ENCODE results near the gene ZNF536.

Gene ZNF536

DNA sequence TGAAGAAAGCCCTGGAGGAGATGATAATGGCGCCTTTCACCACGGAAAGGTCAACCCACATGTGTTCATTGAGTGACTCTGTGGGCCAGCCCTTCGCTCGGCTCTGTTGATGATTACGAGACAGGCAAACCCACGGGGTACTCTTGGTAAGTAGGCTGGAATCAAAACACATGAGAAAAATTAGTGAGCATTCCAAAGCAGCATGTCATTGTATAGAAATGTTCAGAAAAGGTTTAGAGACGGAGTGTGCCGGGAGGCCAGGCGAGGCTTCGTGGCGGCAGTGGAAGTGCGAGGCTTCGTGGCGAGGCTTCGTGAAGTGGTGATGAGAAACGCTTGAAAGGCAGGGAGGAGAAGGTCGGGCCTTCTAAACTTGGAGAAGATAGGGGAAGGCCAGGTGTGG lies 144.3 kb downstream of the ZNF536 start:
- Mint-ChIP-seq H3K27ac (no peak overlapping the region), H3K36me3 (no peaks in the 10 kb centered on the region), H3K27me3 (no peaks in the 10 kb centered on the region), H3K9me3 (peaks cover 2 to 4% of the 10 kb centered on the region in 2 donors), H3K4me1 (no peaks in the 10 kb centered on the region), H3K4me3 (no peak overlapping the region)
- no peak for ATAC-seq (replicated peaks)
- no peak for DNase-seq

GRCh38 chr19:30518965-30519606 lies 146.9 kb downstream of the ZNF536 start:
- Mint-ChIP-seq H3K27ac (no peak overlapping the region), H3K27me3 (no peaks in the 10 kb centered on the region)
- ATAC-seq (replicated peaks), result peak in 1 of 2 donors; percentile 23

GRCh38 chr19:30519607-30520205 lies 147.5 kb downstream of the ZNF536 start:
- DNase-seq (no peak), ATAC-seq (replicated peaks) (no peak)
- H3K4me3 Mint-ChIP-seq, result no peak overlapping the region
- no peaks in the 10 kb centered on the region for H3K27me3 Mint-ChIP-seq
- no peaks in the 10 kb centered on the region for H3K36me3 Mint-ChIP-seq
- H3K4me1 Mint-ChIP-seq, result no peaks in the 10 kb centered on the region
- peaks cover 2 to 4% of the 10 kb centered on the region in 2 donors for H3K9me3 Mint-ChIP-seq
- no peak overlapping the region for H3K27ac Mint-ChIP-seq

More at GRCh38 chr19:30518965-30519606, 146.9 kb downstream of the ZNF536 start:
- DNase-seq, result no peak
- peaks cover 2 to 4% of the 10 kb centered on the region in 2 donors for H3K9me3 Mint-ChIP-seq
- H3K4me3 Mint-ChIP-seq, result no peak overlapping the region
- no peaks in the 10 kb centered on the region for H3K36me3 Mint-ChIP-seq
- H3K4me1 Mint-ChIP-seq, result no peaks in the 10 kb centered on the region

GRCh38 chr19:30520735-30521479 lies 148.7 kb downstream of the ZNF536 start:
- H3K27ac Mint-ChIP-seq, result no peak overlapping the region
- no peak overlapping the region for H3K4me3 Mint-ChIP-seq
- no peak for ATAC-seq (replicated peaks)
- no peaks in the 10 kb centered on the region for H3K36me3 Mint-ChIP-seq
- H3K9me3 Mint-ChIP-seq, result peaks cover 2 to 4% of the 10 kb centered on the region in 2 donors
- no peak for DNase-seq
- no peaks in the 10 kb centered on the region for H3K27me3 Mint-ChIP-seq
- no peaks in the 10 kb centered on the region for H3K4me1 Mint-ChIP-seq

DNA sequence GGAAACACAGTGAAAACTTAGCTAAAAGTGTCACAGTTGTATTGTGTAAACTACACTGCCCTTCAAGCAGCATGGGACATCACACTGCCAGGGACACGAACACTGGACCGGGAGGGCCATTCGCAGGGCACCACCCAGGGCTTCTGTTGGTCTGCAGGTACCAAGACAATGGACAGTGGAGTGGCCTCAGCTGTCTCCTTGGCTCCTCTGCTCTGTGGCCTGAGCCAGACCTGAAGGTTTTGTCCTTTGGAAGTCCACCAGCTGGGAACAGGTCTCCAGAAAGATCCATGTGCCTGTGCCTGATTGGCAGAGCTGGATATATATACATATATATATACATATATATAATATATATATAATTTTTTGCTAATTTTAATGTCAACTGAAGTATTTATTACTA lies 149.8 kb downstream of the ZNF536 start:
- H3K27me3 Mint-ChIP-seq, result no peaks in the 10 kb centered on the region
- peaks cover 0 to 2% of the 10 kb centered on the region in 2 donors for H3K9me3 Mint-ChIP-seq

GRCh38 chr19:30522341-30522740 lies 150.2 kb downstream of the ZNF536 start:
- Mint-ChIP-seq H3K27me3 (no peaks in the 10 kb centered on the region), H3K4me1 (no peaks in the 10 kb centered on the region), H3K36me3 (no peaks in the 10 kb centered on the region), H3K27ac (no peak overlapping the region), H3K4me3 (no peak overlapping the region), H3K9me3 (peaks cover 0 to 2% of the 10 kb centered on the region in 2 donors)
- DNase-seq (no peak), ATAC-seq (replicated peaks) (no peak)

More for the DNA sequence above, 149.8 kb downstream of the ZNF536 start:
- no peak for ATAC-seq (replicated peaks)
- no peaks in the 10 kb centered on the region for H3K36me3 Mint-ChIP-seq
- no peak overlapping the region for H3K27ac Mint-ChIP-seq
- no peaks in the 10 kb centered on the region for H3K4me1 Mint-ChIP-seq
- no peak overlapping the region for H3K4me3 Mint-ChIP-seq
- DNase-seq, result no peak

- no peak for DNase-seq
- Mint-ChIP-seq H3K4me1 (no peaks in the 10 kb centered on the region), H3K27ac (no peak overlapping the region), H3K4me3 (no peak overlapping the region), H3K9me3 (peaks cover 0 to 2% of the 10 kb centered on the region in 2 donors), H3K27me3 (no peaks in the 10 kb centered on the region), H3K36me3 (no peaks in the 10 kb centered on the region)
- no peak for ATAC-seq (replicated peaks)
Measured at GRCh38 chr19:30523791-30524190, 151.6 kb downstream of the ZNF536 start.

GRCh38 chr19:30525383-30525782 lies 153.2 kb downstream of the ZNF536 start:
- Mint-ChIP-seq H3K4me3 (no peak overlapping the region), H3K27ac (no peak overlapping the region), H3K9me3 (no peaks in the 10 kb centered on the region), H3K27me3 (no peaks in the 10 kb centered on the region), H3K36me3 (no peaks in the 10 kb centered on the region), H3K4me1 (no peaks in the 10 kb centered on the region)
- no peak for DNase-seq
- no peak for ATAC-seq (replicated peaks)

GRCh38 chr19:30528919-30529318 lies 156.7 kb downstream of the ZNF536 start:
- Mint-ChIP-seq H3K4me1 (no peaks in the 10 kb centered on the region), H3K27me3 (no peaks in the 10 kb centered on the region), H3K9me3 (no peaks in the 10 kb centered on the region), H3K4me3 (no peak overlapping the region), H3K36me3 (no peaks in the 10 kb centered on the region), H3K27ac (no peak overlapping the region)
- DNase-seq (no peak), ATAC-seq (replicated peaks) (no peak)

- Mint-ChIP-seq H3K4me3 (no peak overlapping the region), H3K9me3 (no peaks in the 10 kb centered on the region), H3K36me3 (no peaks in the 10 kb centered on the region), H3K27me3 (no peaks in the 10 kb centered on the region), H3K27ac (no peak overlapping the region), H3K4me1 (no peaks in the 10 kb centered on the region)
- no peak for ATAC-seq (replicated peaks)
- DNase-seq, result no peak
Measured at GRCh38 chr19:30529876-30530275, 157.7 kb downstream of the ZNF536 start.

DNA sequence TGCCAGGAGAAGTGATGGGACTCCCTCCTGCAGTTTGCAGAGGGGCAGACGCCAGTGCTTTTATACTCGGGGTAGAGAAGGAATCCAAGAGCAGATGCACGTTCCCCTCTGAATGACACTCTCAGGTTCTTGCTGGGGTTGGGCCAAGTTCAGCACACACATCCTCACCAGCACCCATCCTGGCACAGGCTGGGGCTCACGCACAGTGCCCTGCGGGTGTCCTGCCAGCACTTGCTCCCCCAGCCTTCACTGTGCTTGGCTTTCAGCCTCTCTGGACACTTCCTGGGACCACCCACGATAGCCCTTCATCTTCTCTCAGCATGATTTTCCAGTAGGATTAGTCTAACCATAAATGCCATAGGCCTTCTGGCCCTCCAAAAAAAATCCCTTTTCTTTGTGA lies 158.6 kb downstream of the ZNF536 start:
- Mint-ChIP-seq H3K27ac (no peak overlapping the region), H3K4me3 (no peak overlapping the region), H3K36me3 (no peaks in the 10 kb centered on the region), H3K27me3 (no peaks in the 10 kb centered on the region), H3K4me1 (no peaks in the 10 kb centered on the region), H3K9me3 (no peaks in the 10 kb centered on the region)
- ATAC-seq (replicated peaks), result no peak
- DNase-seq, result no peak

DNA sequence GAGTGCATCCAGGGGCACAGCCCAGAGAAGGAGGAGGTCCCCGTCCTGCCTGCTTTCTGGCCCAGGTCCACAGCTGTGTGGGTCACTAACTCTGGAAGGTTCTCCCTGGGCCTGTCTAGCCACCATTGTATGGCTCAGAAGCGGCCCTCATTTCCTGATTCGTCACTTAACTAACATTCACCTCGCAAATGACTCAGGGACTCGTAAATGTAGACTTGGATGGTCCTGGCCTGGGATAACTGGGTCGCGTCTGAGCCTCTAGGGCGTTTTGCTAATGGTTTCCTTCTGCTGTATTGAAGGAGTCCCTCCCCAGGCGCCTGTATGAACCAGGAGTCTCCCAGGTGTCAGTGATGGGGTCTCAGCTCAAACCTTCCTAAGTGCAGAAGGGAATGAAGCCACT lies 162.8 kb downstream of the ZNF536 start:
- Mint-ChIP-seq H3K4me3 (no peak overlapping the region), H3K9me3 (peaks cover 3% of the 10 kb centered on the region in 2 donors), H3K4me1 (no peaks in the 10 kb centered on the region), H3K27ac (no peak overlapping the region), H3K36me3 (no peaks in the 10 kb centered on the region), H3K27me3 (peaks cover 0 to 4% of the 10 kb centered on the region in 2 donors)
- DNase-seq (no peak), ATAC-seq (replicated peaks) (no peak)

DNA sequence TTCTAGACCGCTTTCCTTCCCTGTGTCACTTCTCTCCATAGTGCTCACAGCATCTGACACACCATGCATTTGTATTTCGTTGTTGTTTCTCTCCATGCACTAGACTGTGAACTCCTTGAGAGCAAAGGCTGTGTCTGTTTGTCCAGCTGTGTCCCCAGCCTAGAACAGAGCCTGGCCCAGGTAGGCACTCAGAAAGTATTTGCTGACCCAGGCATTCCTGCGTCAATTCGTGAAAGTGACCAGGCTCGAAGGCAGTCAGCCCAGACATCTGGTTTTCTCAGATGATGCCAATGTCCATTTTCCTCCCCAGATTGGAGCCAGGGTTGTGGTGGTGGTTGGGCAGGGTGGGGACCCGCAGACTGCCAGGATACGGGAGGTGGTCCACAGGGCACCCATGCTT lies 164.8 kb downstream of the ZNF536 start:
- H3K4me1 Mint-ChIP-seq, result no peaks in the 10 kb centered on the region
- peaks cover 3% of the 10 kb centered on the region in 2 donors for H3K9me3 Mint-ChIP-seq
- H3K27ac Mint-ChIP-seq, result no peak overlapping the region
- no peak for ATAC-seq (replicated peaks)
- no peak overlapping the region for H3K4me3 Mint-ChIP-seq
- no peaks in the 10 kb centered on the region for H3K36me3 Mint-ChIP-seq
- H3K27me3 Mint-ChIP-seq, result peaks cover 0 to 4% of the 10 kb centered on the region in 2 donors
- no peak for DNase-seq

DNA sequence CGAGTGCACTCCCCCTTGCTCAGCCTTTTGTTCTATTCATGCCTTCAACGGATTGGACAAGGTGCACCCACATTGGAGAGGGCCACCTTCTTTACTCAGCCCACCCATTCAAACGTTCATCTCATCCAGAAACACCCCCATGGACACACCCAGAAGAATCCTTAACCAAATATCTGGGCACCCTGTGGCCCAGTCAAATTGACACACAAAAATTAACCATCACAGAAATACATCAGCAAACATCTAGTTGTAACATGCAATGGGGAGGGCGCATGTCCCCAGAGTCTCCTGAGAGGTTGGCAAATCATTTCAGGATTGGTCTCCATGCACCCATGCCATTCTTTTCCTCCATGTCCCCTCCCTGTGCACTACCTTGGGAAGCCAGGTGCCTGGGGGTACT lies 167.1 kb downstream of the ZNF536 start:
- Mint-ChIP-seq H3K9me3 (peaks cover 3% of the 10 kb centered on the region in 2 donors), H3K27ac (no peak overlapping the region), H3K36me3 (no peaks in the 10 kb centered on the region), H3K4me1 (no peaks in the 10 kb centered on the region), H3K27me3 (peaks cover 0 to 4% of the 10 kb centered on the region in 2 donors), H3K4me3 (no peak overlapping the region)
- DNase-seq (no peak), ATAC-seq (replicated peaks) (no peak)

GRCh38 chr19:30539981-30540380 lies 167.8 kb downstream of the ZNF536 start:
- Mint-ChIP-seq H3K9me3 (peaks cover 3% of the 10 kb centered on the region in 2 donors), H3K36me3 (no peaks in the 10 kb centered on the region), H3K27me3 (peaks cover 0 to 4% of the 10 kb centered on the region in 2 donors), H3K4me3 (no peak overlapping the region), H3K27ac (no peak overlapping the region), H3K4me1 (no peaks in the 10 kb centered on the region)
- DNase-seq (no peak), ATAC-seq (replicated peaks) (no peak)

Data from stimulated activated naive B cell treated with anti-CD40 and anti-IgM and Interleukin-4, amounts not matched to agents 10 μg/mL and 1 μg/mL and 100 μg/mL, for 72 hours (primary cell).